Measurements from ENCODE around the gene VIL1.

The VIL1 gene

DNA sequence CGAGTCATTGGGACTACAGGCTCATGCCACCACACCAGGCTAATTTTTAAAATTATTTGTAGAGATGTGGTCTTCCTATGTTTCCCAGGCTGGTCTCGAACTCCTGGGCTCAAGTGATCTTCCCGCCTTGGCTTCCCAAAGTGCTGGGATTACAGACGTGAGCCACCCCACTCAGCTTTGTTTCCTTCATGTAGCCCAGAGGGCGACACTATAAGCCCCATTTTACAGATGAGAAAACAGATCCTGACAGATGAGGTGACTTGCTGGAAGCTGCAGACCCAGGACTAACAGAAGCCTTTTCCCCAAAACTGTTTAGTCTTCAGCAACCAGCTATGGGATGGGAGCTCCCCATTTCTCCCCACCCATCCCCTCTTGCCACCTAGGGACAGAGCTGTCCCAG is 26.5 kb upstream of the VIL1 start:
- no peak for DNase-seq (ENCODE audit: extremely low spot score)
- POLR2A ChIA-PET, result no interaction called here
- TF ChIP-seq NFRKB (IDR thresholded peaks at IDR 0.05), result no peak
- TF ChIP-seq CTBP1 (IDR thresholded peaks at IDR 0.05; ENCODE audit: borderline replicate concordance), result no peak
- TF ChIP-seq SUZ12 (IDR thresholded peaks at IDR 0.05), result no peak
- TF ChIP-seq HDGF (IDR thresholded peaks at IDR 0.05; ENCODE audit: borderline replicate concordance), result no peak
- no peak for TF ChIP-seq TARDBP (IDR thresholded peaks at IDR 0.05)
- TF ChIP-seq BHLHE40 (IDR thresholded peaks at IDR 0.05; ENCODE audit: borderline replicate concordance), result no peak
- TF ChIP-seq FOXA1 (IDR thresholded peaks at IDR 0.05), result no peak
- TF ChIP-seq ZNF384 (IDR thresholded peaks at IDR 0.05), result no peak
- no peak for TF ChIP-seq ARNT (IDR thresholded peaks at IDR 0.05)
- TF ChIP-seq L3MBTL2 (conservative IDR thresholded peaks at IDR 0.05), result no peak
- no peak for TF ChIP-seq FOXM1 (IDR thresholded peaks at IDR 0.05; ENCODE audit: borderline replicate concordance)
- no peak for TF ChIP-seq SP1 (IDR thresholded peaks at IDR 0.05)
- TF ChIP-seq, protein P1, sequence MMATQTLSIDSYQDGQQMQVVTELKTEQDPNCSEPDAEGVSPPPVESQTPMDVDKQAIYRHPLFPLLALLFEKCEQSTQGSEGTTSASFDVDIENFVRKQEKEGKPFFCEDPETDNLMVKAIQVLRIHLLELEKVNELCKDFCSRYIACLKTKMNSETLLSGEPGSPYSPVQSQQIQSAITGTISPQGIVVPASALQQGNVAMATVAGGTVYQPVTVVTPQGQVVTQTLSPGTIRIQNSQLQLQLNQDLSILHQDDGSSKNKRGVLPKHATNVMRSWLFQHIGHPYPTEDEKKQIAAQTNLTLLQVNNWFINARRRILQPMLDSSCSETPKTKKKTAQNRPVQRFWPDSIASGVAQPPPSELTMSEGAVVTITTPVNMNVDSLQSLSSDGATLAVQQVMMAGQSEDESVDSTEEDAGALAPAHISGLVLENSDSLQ (IDR thresholded peaks at IDR 0.05), result no peak
- CTCF ChIA-PET, result no interaction called here

DNA sequence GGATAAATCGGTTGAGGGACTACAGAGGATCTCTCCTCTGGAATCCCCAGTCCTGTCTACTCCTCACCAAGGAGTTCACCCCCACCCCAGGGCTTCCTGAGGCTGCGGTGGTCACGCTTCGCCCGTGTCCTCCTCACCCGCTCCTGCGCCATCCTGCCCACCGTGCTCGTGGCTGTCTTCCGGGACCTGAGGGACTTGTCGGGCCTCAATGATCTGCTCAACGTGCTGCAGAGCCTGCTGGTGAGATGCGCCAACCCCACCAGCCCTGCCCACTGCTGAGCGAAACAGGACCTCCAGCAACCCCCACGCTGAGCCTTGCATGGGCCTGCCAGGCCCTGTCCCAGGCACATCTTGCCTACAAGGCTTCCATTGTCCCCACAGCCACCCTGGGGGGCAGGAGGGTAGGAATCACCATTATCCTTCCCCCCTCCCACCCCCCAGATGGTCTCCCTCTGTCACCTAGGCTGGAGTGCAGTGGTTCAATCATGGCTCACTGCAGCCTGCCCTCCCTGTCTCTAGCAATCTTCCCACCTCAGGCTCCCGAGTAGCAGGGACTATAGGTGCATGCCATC is 25.9 kb upstream of the VIL1 start:
- TF ChIP-seq FOXK2 (IDR thresholded peaks at IDR 0.05), result no peak
- no peak for TF ChIP-seq NFRKB (IDR thresholded peaks at IDR 0.05)
- no peak for TF ChIP-seq BHLHE40 (IDR thresholded peaks at IDR 0.05; ENCODE audit: borderline replicate concordance)
- TF ChIP-seq TARDBP (IDR thresholded peaks at IDR 0.05), result no peak
- no peak for TF ChIP-seq CTBP1 (IDR thresholded peaks at IDR 0.05; ENCODE audit: borderline replicate concordance)
- TF ChIP-seq LEF1 (IDR thresholded peaks at IDR 0.05; ENCODE audit: borderline replicate concordance), result no peak
- TF ChIP-seq SUZ12 (IDR thresholded peaks at IDR 0.05), result no peak
- TF ChIP-seq ZNF384 (IDR thresholded peaks at IDR 0.05), result no peak
- no peak for TF ChIP-seq HDGF (IDR thresholded peaks at IDR 0.05; ENCODE audit: borderline replicate concordance)
- no peak for TF ChIP-seq SP1 (IDR thresholded peaks at IDR 0.05)
- no peak for TF ChIP-seq L3MBTL2 (conservative IDR thresholded peaks at IDR 0.05)
- no peak for TF ChIP-seq FOXA1 (IDR thresholded peaks at IDR 0.05)
- no peak for DNase-seq (ENCODE audit: extremely low spot score)
- ChIA-PET POLR2A (no interaction called here), CTCF (no interaction called here)

DNA sequence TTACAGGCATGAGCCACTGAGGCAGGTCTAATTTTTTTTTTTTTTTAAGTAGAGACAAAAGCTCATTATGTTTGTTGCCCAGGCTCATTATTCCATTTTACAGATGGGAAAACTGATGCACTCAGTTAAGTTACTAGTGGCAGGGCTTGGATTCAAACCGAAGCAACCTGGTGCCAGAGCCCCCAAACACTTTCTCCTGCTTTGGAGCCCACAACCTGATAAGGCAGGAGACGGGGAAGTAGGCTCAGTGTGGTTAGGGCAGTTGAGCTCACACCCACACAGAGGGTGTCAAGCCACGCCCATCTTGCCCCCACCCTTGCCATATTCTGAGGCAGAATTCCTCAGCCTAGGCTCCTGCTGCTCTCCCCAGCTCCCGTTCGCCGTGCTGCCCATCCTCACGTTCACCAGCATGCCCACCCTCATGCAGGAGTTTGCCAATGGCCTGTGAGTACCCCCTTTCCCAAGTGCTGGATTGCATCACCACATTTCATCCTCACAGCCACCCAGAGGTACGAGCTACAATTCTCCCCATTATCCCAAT is 25.1 kb upstream of the VIL1 start:
- DNase-seq (ENCODE audit: extremely low spot score), result no peak
- ChIA-PET POLR2A (no interaction called here), CTCF (no interaction called here)
- TF ChIP-seq FOXM1 (IDR thresholded peaks at IDR 0.05; ENCODE audit: borderline replicate concordance), result no peak
- TF ChIP-seq CTBP1 (IDR thresholded peaks at IDR 0.05; ENCODE audit: borderline replicate concordance), result no peak
- no peak for TF ChIP-seq L3MBTL2 (conservative IDR thresholded peaks at IDR 0.05)
- no peak for TF ChIP-seq FOXK2 (IDR thresholded peaks at IDR 0.05)
- no peak for TF ChIP-seq LEF1 (IDR thresholded peaks at IDR 0.05; ENCODE audit: borderline replicate concordance)
- TF ChIP-seq FOXA1 (IDR thresholded peaks at IDR 0.05), result no peak
- TF ChIP-seq, protein P1 (IDR thresholded peaks at IDR 0.05), result no peak
- TF ChIP-seq SUZ12 (IDR thresholded peaks at IDR 0.05), result no peak
- TF ChIP-seq ARNT (IDR thresholded peaks at IDR 0.05), result no peak
- no peak for TF ChIP-seq BHLHE40 (IDR thresholded peaks at IDR 0.05; ENCODE audit: borderline replicate concordance)
- TF ChIP-seq SP1 (IDR thresholded peaks at IDR 0.05), result no peak
- TF ChIP-seq TARDBP (IDR thresholded peaks at IDR 0.05), result no peak

DNA sequence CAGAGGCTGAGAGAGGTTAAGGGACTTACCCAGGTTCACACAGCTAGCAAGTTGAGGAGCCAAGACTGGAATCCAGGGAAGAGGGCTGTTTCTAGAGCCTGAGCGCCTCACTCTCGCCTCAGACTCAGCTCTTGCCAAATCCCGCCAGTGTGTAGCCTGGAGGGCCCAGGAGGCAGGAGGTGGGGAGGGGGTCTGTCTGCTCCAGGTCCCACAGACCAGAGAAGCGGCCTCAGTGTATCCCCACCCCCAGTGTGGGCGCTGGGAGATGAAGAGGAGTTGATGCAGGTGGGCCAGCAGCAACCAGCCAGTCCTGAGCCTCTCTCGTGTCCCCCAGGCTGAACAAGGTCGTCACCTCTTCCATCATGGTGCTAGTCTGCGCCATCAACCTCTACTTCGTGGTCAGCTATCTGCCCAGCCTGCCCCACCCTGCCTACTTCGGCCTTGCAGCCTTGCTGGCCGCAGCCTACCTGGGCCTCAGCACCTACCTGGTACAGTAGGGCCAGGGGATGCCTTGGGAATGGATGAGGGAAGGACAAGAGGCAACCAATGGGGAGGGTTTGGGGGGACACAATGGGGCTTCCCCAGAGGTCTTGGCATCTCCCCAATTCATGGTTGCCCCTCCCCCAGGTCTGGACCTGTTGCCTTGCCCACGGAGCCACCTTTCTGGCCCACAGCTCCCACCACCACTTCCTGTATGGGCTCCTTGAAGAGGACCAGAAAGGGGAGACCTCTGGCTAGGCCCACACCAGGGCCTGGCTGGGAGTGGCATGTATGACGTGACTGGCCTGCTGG is 24.4 kb upstream of the VIL1 start:
- no peak for DNase-seq (ENCODE audit: extremely low spot score)
- CTCF ChIA-PET, result no interaction called here
- TF ChIP-seq ZNF384 (IDR thresholded peaks at IDR 0.05) (no peak), L3MBTL2 (conservative IDR thresholded peaks at IDR 0.05) (no peak), ARNT (IDR thresholded peaks at IDR 0.05) (no peak), SUZ12 (IDR thresholded peaks at IDR 0.05) (no peak), TARDBP (IDR thresholded peaks at IDR 0.05) (no peak), NFRKB (IDR thresholded peaks at IDR 0.05) (no peak), HDGF (IDR thresholded peaks at IDR 0.05; ENCODE audit: borderline replicate concordance) (no peak), FOXA1 (IDR thresholded peaks at IDR 0.05) (no peak), FOXK2 (IDR thresholded peaks at IDR 0.05) (no peak), CTBP1 (IDR thresholded peaks at IDR 0.05; ENCODE audit: borderline replicate concordance) (no peak), FOXM1 (IDR thresholded peaks at IDR 0.05; ENCODE audit: borderline replicate concordance) (no peak), ELF4 (IDR thresholded peaks at IDR 0.05) (no peak)
- TF ChIP-seq, protein P1 (IDR thresholded peaks at IDR 0.05), result no peak
- POLR2A ChIA-PET, result no interaction called here

DNA sequence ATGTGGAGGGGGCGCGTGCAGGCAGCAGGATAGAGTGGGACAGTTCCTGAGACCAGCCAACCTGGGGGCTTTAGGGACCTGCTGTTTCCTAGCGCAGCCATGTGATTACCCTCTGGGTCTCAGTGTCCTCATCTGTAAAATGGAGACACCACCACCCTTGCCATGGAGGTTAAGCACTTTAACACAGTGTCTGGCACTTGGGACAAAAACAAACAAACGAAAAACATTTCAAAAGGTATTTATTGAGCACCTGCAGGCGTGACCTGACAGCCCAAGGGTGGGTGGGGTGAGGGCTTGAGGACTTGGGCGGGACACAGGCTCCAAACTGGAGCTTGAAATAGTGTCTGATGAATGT is 23.9 kb upstream of the VIL1 start:
- TF ChIP-seq LEF1 (IDR thresholded peaks at IDR 0.05; ENCODE audit: borderline replicate concordance) (no peak), BHLHE40 (IDR thresholded peaks at IDR 0.05; ENCODE audit: borderline replicate concordance) (no peak), L3MBTL2 (conservative IDR thresholded peaks at IDR 0.05) (no peak), SUZ12 (IDR thresholded peaks at IDR 0.05) (no peak), ZNF384 (IDR thresholded peaks at IDR 0.05) (no peak), ELF4 (IDR thresholded peaks at IDR 0.05) (no peak), SP1 (IDR thresholded peaks at IDR 0.05) (no peak), TARDBP (IDR thresholded peaks at IDR 0.05) (no peak), HDGF (IDR thresholded peaks at IDR 0.05; ENCODE audit: borderline replicate concordance) (no peak), FOXK2 (IDR thresholded peaks at IDR 0.05) (no peak), ARNT (IDR thresholded peaks at IDR 0.05) (no peak), FOXA1 (IDR thresholded peaks at IDR 0.05) (no peak), NFRKB (IDR thresholded peaks at IDR 0.05) (no peak), CTBP1 (IDR thresholded peaks at IDR 0.05; ENCODE audit: borderline replicate concordance) (no peak), FOXM1 (IDR thresholded peaks at IDR 0.05; ENCODE audit: borderline replicate concordance) (no peak)
- TF ChIP-seq, protein P1 (IDR thresholded peaks at IDR 0.05), result no peak
- no peak for DNase-seq (ENCODE audit: extremely low spot score)
- CTCF ChIA-PET, result interaction anchor here (0.9 kb wide), 1 partner anchor 9 kb away, joined by 3 read pairs; no protein-coding TSS in a partner anchor
- POLR2A ChIA-PET, result no interaction called here

All from HEK293T (cell line).